Measurements from ENCODE around the gene GSG1L.

Gene GSG1L

GRCh38 chr16:27967169-27967568, 96.3 kb downstream of the GSG1L start:
- Histone ChIP-seq H3K27me3 (ENCODE audit: control insufficient read depth in 3 of 3, insufficient read depth in 3 of 3, low read depth in 1 of 3, low read length in 3 of 3) (no peaks in the 10 kb centered on the region), H3K9me3 (replicated peaks in 1 of 2; ENCODE audit: control insufficient read depth in 2 of 2, insufficient read depth in 1 of 2, low read depth in 1 of 2, low read length in 2 of 2) (peaks cover 0 to 1% of the 10 kb centered on the region in 2 donors), H3K27ac (replicated peaks; ENCODE audit: low read length) (no peak overlapping the region), H2BK15ac (ENCODE audit: low read length) (no peak overlapping the region), H3K23ac (ENCODE audit: low read depth, low read length, poor library complexity) (no peak overlapping the region), H3K14ac (ENCODE audit: low read length) (no peak overlapping the region), H3K4me2 (ENCODE audit: insufficient read depth, low read length, poor library complexity, severe bottlenecking) (no peak overlapping the region), H3K79me1 (ENCODE audit: low read depth, low read length) (no peaks in the 10 kb centered on the region), H3K18ac (ENCODE audit: low read length) (no peak overlapping the region), H3K4me3 (ENCODE audit: low read length in 2 of 2) (no peak overlapping the region), H4K8ac (ENCODE audit: low read depth, low read length) (no peak overlapping the region), H3K36me3 (replicated peaks in 1 of 2; ENCODE audit: control insufficient read depth in 2 of 2, insufficient read depth in 2 of 2, low read length in 2 of 2) (no peaks in the 10 kb centered on the region), H3K4ac (ENCODE audit: low read length) (no peak overlapping the region), H2AK5ac (ENCODE audit: low read depth, low read length) (no peak overlapping the region), H2BK120ac (ENCODE audit: low read depth, low read length) (no peak overlapping the region), H2BK12ac (ENCODE audit: low read length) (no peak overlapping the region), H2AFZ (ENCODE audit: low read length) (no peak overlapping the region), H4K91ac (ENCODE audit: low read depth, low read length, poor library complexity) (no peak overlapping the region), H3K9ac (ENCODE audit: low read depth, low read length, poor library complexity) (no peak overlapping the region), H3K4me1 (ENCODE audit: control insufficient read depth in 2 of 2, insufficient read depth in 1 of 2, low read depth in 1 of 2, low read length in 2 of 2) (no peaks in the 10 kb centered on the region), H2BK5ac (ENCODE audit: low read length) (no peak overlapping the region)
- no peak for DNase-seq (ENCODE audit: low spot score)
- no CpG with 5 or more reads among the region's 5 CpGs for WGBS, 2 donors (ENCODE audit: extremely low coverage in 2 of 2, insufficient read length in 2 of 2, insufficient replicate concordance in 1 of 2)

GRCh38 chr16:27966756-27967155, 96.8 kb downstream of the GSG1L start:
- Histone ChIP-seq H4K8ac (ENCODE audit: low read depth, low read length) (no peak overlapping the region), H2BK120ac (ENCODE audit: low read depth, low read length) (no peak overlapping the region), H3K4me3 (ENCODE audit: low read length in 2 of 2) (no peak overlapping the region), H2BK12ac (ENCODE audit: low read length) (no peak overlapping the region), H3K36me3 (replicated peaks in 1 of 2; ENCODE audit: control insufficient read depth in 2 of 2, insufficient read depth in 2 of 2, low read length in 2 of 2) (no peaks in the 10 kb centered on the region), H3K79me1 (ENCODE audit: low read depth, low read length) (no peaks in the 10 kb centered on the region), H3K4me2 (ENCODE audit: insufficient read depth, low read length, poor library complexity, severe bottlenecking) (no peak overlapping the region), H3K9me3 (replicated peaks in 1 of 2; ENCODE audit: control insufficient read depth in 2 of 2, insufficient read depth in 1 of 2, low read depth in 1 of 2, low read length in 2 of 2) (peaks cover 0 to 1% of the 10 kb centered on the region in 2 donors), H2AK5ac (ENCODE audit: low read depth, low read length) (no peak overlapping the region), H3K27me3 (ENCODE audit: control insufficient read depth in 3 of 3, insufficient read depth in 3 of 3, low read depth in 1 of 3, low read length in 3 of 3) (no peaks in the 10 kb centered on the region), H3K14ac (ENCODE audit: low read length) (no peak overlapping the region), H3K4ac (ENCODE audit: low read length) (no peak overlapping the region), H3K27ac (replicated peaks; ENCODE audit: low read length) (no peak overlapping the region), H3K18ac (ENCODE audit: low read length) (no peak overlapping the region), H2BK5ac (ENCODE audit: low read length) (no peak overlapping the region), H3K23ac (ENCODE audit: low read depth, low read length, poor library complexity) (no peak overlapping the region), H2AFZ (ENCODE audit: low read length) (no peak overlapping the region), H4K91ac (ENCODE audit: low read depth, low read length, poor library complexity) (no peak overlapping the region), H3K9ac (ENCODE audit: low read depth, low read length, poor library complexity) (no peak overlapping the region), H3K4me1 (ENCODE audit: control insufficient read depth in 2 of 2, insufficient read depth in 1 of 2, low read depth in 1 of 2, low read length in 2 of 2) (no peaks in the 10 kb centered on the region), H2BK15ac (ENCODE audit: low read length) (no peak overlapping the region)
- no peak for DNase-seq (ENCODE audit: low spot score)
- WGBS, 2 donors (ENCODE audit: extremely low coverage in 2 of 2, insufficient read length in 2 of 2, insufficient replicate concordance in 1 of 2): no CpG with 5 or more reads among the region's 4 CpGs

- no peaks in the 10 kb centered on the region for H3K27me3 ChIP-seq (ENCODE audit: control insufficient read depth in 3 of 3, insufficient read depth in 3 of 3, low read depth in 1 of 3, low read length in 3 of 3)
- H2BK5ac ChIP-seq (ENCODE audit: low read length): no peak overlapping the region
- no peaks in the 10 kb centered on the region for H3K36me3 ChIP-seq (replicated peaks in 1 of 2; ENCODE audit: control insufficient read depth in 2 of 2, insufficient read depth in 2 of 2, low read length in 2 of 2)
- no peak overlapping the region for H3K4me2 ChIP-seq (ENCODE audit: insufficient read depth, low read length, poor library complexity, severe bottlenecking)
- H2BK120ac ChIP-seq (ENCODE audit: low read depth, low read length): no peak overlapping the region
- no peak overlapping the region for H3K27ac ChIP-seq (replicated peaks; ENCODE audit: low read length)
- WGBS, 2 donors (ENCODE audit: extremely low coverage in 2 of 2, insufficient read length in 2 of 2, insufficient replicate concordance in 1 of 2): no CpG with 5 or more reads among the region's 5 CpGs
- no peak overlapping the region for H3K4ac ChIP-seq (ENCODE audit: low read length)
- no peak overlapping the region for H3K23ac ChIP-seq (ENCODE audit: low read depth, low read length, poor library complexity)
- H3K4me3 ChIP-seq (ENCODE audit: low read length in 2 of 2): peak overlapping the region in 1 of 2 donors; percentile 1
- H2BK12ac ChIP-seq (ENCODE audit: low read length): no peak overlapping the region
- no peak for DNase-seq (ENCODE audit: low spot score)
- peaks cover 0 to 1% of the 10 kb centered on the region in 2 donors for H3K9me3 ChIP-seq (replicated peaks in 1 of 2; ENCODE audit: control insufficient read depth in 2 of 2, insufficient read depth in 1 of 2, low read depth in 1 of 2, low read length in 2 of 2)
- H3K14ac ChIP-seq (ENCODE audit: low read length): no peak overlapping the region
- no peak overlapping the region for H3K9ac ChIP-seq (ENCODE audit: low read depth, low read length, poor library complexity)
- H2AK5ac ChIP-seq (ENCODE audit: low read depth, low read length): no peak overlapping the region
- no peak overlapping the region for H2BK15ac ChIP-seq (ENCODE audit: low read length)
- H3K18ac ChIP-seq (ENCODE audit: low read length): no peak overlapping the region
- H4K91ac ChIP-seq (ENCODE audit: low read depth, low read length, poor library complexity): no peak overlapping the region
- H3K79me1 ChIP-seq (ENCODE audit: low read depth, low read length): no peaks in the 10 kb centered on the region
- H4K8ac ChIP-seq (ENCODE audit: low read depth, low read length): no peak overlapping the region
- H2AFZ ChIP-seq (ENCODE audit: low read length): no peak overlapping the region
- no peaks in the 10 kb centered on the region for H3K4me1 ChIP-seq (ENCODE audit: control insufficient read depth in 2 of 2, insufficient read depth in 1 of 2, low read depth in 1 of 2, low read length in 2 of 2)
These were observed 97.7 kb downstream of the GSG1L start for GRCh38 chr16:27965801-27966200.

- Histone ChIP-seq H3K14ac (ENCODE audit: low read length) (no peak overlapping the region), H3K9me3 (replicated peaks in 1 of 2; ENCODE audit: control insufficient read depth in 2 of 2, insufficient read depth in 1 of 2, low read depth in 1 of 2, low read length in 2 of 2) (peaks cover 0 to 1% of the 10 kb centered on the region in 2 donors), H3K9ac (ENCODE audit: low read depth, low read length, poor library complexity) (no peak overlapping the region), H3K4ac (ENCODE audit: low read length) (no peak overlapping the region), H2BK120ac (ENCODE audit: low read depth, low read length) (no peak overlapping the region), H3K36me3 (replicated peaks in 1 of 2; ENCODE audit: control insufficient read depth in 2 of 2, insufficient read depth in 2 of 2, low read length in 2 of 2) (no peaks in the 10 kb centered on the region), H4K91ac (ENCODE audit: low read depth, low read length, poor library complexity) (no peak overlapping the region), H3K4me1 (ENCODE audit: control insufficient read depth in 2 of 2, insufficient read depth in 1 of 2, low read depth in 1 of 2, low read length in 2 of 2) (no peaks in the 10 kb centered on the region), H3K27ac (replicated peaks; ENCODE audit: low read length) (no peak overlapping the region), H3K79me1 (ENCODE audit: low read depth, low read length) (no peaks in the 10 kb centered on the region), H3K18ac (ENCODE audit: low read length) (peak overlapping the region; percentile 14), H3K4me2 (ENCODE audit: insufficient read depth, low read length, poor library complexity, severe bottlenecking) (no peak overlapping the region), H2BK15ac (ENCODE audit: low read length) (no peak overlapping the region), H2BK5ac (ENCODE audit: low read length) (no peak overlapping the region), H2BK12ac (ENCODE audit: low read length) (no peak overlapping the region), H4K8ac (ENCODE audit: low read depth, low read length) (no peak overlapping the region), H2AFZ (ENCODE audit: low read length) (no peak overlapping the region), H2AK5ac (ENCODE audit: low read depth, low read length) (no peak overlapping the region), H3K23ac (ENCODE audit: low read depth, low read length, poor library complexity) (no peak overlapping the region), H3K27me3 (ENCODE audit: control insufficient read depth in 3 of 3, insufficient read depth in 3 of 3, low read depth in 1 of 3, low read length in 3 of 3) (no peaks in the 10 kb centered on the region), H3K4me3 (ENCODE audit: low read length in 2 of 2) (no peak overlapping the region)
- DNase-seq (ENCODE audit: low spot score): no peak
- no CpG with 5 or more reads among the region's 7 CpGs for WGBS, 2 donors (ENCODE audit: extremely low coverage in 2 of 2, insufficient read length in 2 of 2, insufficient replicate concordance in 1 of 2)
These were observed 100.0 kb downstream of the GSG1L start for GRCh38 chr16:27963471-27963965.
